T follicular helper cell (primary cell): ENCODE results near the gene SLC10A7.
A peak's percentile ranks its signal among the peaks of the same experiment; 100 is the strongest.

Source experiments
- DNase-seq: peaks from one replicate; pipeline ENCODE4 v3.0.0-alpha.2; 2020; ENCODE audit warnings: low read depth
- total RNA-seq, 2 experiments: gene quantifications; one replicate each; lab custom pipeline; 2026; lab: John Stamatoyannopoulos, UW

Gene SLC10A7
- 11.0 to 12.4 reads per million in 2 experiments for total RNA-seq

- peak; percentile 47 for DNase-seq
Measured at GRCh38 chr4:146521541-146522097, at the start of gene SLC10A7. TSS of gene SLC10A7 (minus strand) at chr4:146521940. CDS start at chr4:146521717, 223 bp downstream.

GRCh38 chr4:146567396-146567795 is 45.7 kb upstream of the SLC10A7 start:
- DNase-seq: no peak

- no peak for DNase-seq
Measured at GRCh38 chr4:146564492-146564891, 42.8 kb upstream of the SLC10A7 start.

GRCh38 chr4:146550161-146550560 is 28.4 kb upstream of the SLC10A7 start:
- DNase-seq: no peak

- no peak for DNase-seq
Measured at GRCh38 chr4:146548443-146548842, 26.7 kb upstream of the SLC10A7 start.

- no peak for DNase-seq
Measured at GRCh38 chr4:146545102-146545501, 23.4 kb upstream of the SLC10A7 start.

GRCh38 chr4:146534178-146534577 is 12.4 kb upstream of the SLC10A7 start:
- DNase-seq: no peak

- DNase-seq: no peak
Measured at GRCh38 chr4:146525754-146526153, 4.0 kb upstream of the SLC10A7 start.

- no peak for DNase-seq
Measured at GRCh38 chr4:146524663-146525062, 2.9 kb upstream of the SLC10A7 start.

GRCh38 chr4:146522869-146523205 is 1.1 kb upstream of the SLC10A7 start:
- DNase-seq: no peak

GRCh38 chr4:146522098-146522868 is 543 bp upstream of the SLC10A7 start:
- peak; percentile 76 for DNase-seq

- DNase-seq: no peak
Measured at GRCh38 chr4:146520896-146521540, 722 bp downstream of the SLC10A7 start.

- no peak for DNase-seq
Measured at GRCh38 chr4:146514651-146515357, 6.9 kb downstream of the SLC10A7 start.

GRCh38 chr4:146513548-146513947 is 8.2 kb downstream of the SLC10A7 start:
- no peak for DNase-seq

- no peak for DNase-seq
Measured at GRCh38 chr4:146511381-146511780, 10.4 kb downstream of the SLC10A7 start.

- no peak for DNase-seq
Measured at GRCh38 chr4:146510942-146511341, 10.8 kb downstream of the SLC10A7 start.

- DNase-seq: no peak
Measured at GRCh38 chr4:146508229-146508939, 13.4 kb downstream of the SLC10A7 start.

GRCh38 chr4:146507632-146508031 is 14.1 kb downstream of the SLC10A7 start:
- no peak for DNase-seq

GRCh38 chr4:146506272-146506671 is 15.5 kb downstream of the SLC10A7 start:
- DNase-seq: no peak

GRCh38 chr4:146500216-146500615 is 21.5 kb downstream of the SLC10A7 start:
- no peak for DNase-seq

GRCh38 chr4:146498291-146498690 is 23.4 kb downstream of the SLC10A7 start:
- no peak for DNase-seq

GRCh38 chr4:146495269-146495668 is 26.5 kb downstream of the SLC10A7 start:
- no peak for DNase-seq
